DOHH2 (cell line): ENCODE measurements around the gene ZBTB11.
"Not testable (repeated sequence)": the region's sequence is repeated elsewhere in the genome, so short reads cannot be mapped to it uniquely, and the experiment has no call there.

ENCODE experiments used
- EZH2phosphoT487 ChIP-seq: fragments of 200-600 bp; sonication (generic); IDR thresholded peaks from 2 replicates; pipeline ENCODE4 v1.6.1; 2017; ENCODE audit warnings: borderline replicate concordance, mild to moderate bottlenecking, antibody characterized with exemption, low read length, moderate library complexity, mixed read lengths
- TF ChIP-seq, protein P1 (sequence below): fragments of 200-600 bp; sonication (generic); IDR thresholded peaks from one replicate; pipeline ENCODE4 v1.5.1; 2014; ENCODE audit warnings: antibody characterized with exemption, mild to moderate bottlenecking, low read depth, low read length; ENCODE audit not compliant: poor library complexity, severe bottlenecking

- TF ChIP-seq EZH2phosphoT487: not testable (repeated sequence)
- TF ChIP-seq, protein P1, sequence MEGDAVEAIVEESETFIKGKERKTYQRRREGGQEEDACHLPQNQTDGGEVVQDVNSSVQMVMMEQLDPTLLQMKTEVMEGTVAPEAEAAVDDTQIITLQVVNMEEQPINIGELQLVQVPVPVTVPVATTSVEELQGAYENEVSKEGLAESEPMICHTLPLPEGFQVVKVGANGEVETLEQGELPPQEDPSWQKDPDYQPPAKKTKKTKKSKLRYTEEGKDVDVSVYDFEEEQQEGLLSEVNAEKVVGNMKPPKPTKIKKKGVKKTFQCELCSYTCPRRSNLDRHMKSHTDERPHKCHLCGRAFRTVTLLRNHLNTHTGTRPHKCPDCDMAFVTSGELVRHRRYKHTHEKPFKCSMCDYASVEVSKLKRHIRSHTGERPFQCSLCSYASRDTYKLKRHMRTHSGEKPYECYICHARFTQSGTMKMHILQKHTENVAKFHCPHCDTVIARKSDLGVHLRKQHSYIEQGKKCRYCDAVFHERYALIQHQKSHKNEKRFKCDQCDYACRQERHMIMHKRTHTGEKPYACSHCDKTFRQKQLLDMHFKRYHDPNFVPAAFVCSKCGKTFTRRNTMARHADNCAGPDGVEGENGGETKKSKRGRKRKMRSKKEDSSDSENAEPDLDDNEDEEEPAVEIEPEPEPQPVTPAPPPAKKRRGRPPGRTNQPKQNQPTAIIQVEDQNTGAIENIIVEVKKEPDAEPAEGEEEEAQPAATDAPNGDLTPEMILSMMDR: not testable (repeated sequence)
Observed at GRCh38 chr3:101613014-101613413, 63.9 kb downstream of the ZBTB11 start.
